22Rv1 (cell line): Measurements from ENCODE around the gene MROH2A.

ENCODE experiments used
- ZFX ChIP-seq: fragments of 450-650 bp; IDR thresholded peaks from 2 replicates; pipeline ENCODE4 v1.6.1; 2017; ENCODE audit warnings: antibody characterized with exemption, borderline replicate concordance
- TF ChIP-seq, protein P1 (sequence below): fragments of 450-650 bp; IDR thresholded peaks from 2 replicates; pipeline ENCODE4 v1.5.1; 2017; ENCODE audit warnings: mild to moderate bottlenecking

DNA sequence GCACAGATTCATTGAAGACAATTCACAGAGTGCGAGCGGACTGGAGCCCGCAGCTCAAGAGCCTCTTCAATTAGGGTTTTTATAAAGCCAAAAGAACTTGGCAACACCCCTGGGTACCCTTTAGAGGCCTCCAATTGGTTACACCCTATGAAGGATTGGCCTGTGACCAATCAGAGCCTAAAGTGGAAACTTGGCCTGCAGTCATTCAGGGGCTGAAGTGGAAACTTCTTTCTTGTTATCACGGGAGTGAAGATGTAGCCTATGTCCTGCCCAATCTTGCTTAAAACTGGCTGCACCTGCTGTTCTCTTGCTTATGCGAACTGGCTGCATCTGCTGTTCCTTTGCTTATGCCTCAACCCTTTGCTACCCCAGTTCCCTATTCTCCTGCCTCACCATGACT lies 78.1 kb downstream of the MROH2A start:
- TF ChIP-seq, protein P1, sequence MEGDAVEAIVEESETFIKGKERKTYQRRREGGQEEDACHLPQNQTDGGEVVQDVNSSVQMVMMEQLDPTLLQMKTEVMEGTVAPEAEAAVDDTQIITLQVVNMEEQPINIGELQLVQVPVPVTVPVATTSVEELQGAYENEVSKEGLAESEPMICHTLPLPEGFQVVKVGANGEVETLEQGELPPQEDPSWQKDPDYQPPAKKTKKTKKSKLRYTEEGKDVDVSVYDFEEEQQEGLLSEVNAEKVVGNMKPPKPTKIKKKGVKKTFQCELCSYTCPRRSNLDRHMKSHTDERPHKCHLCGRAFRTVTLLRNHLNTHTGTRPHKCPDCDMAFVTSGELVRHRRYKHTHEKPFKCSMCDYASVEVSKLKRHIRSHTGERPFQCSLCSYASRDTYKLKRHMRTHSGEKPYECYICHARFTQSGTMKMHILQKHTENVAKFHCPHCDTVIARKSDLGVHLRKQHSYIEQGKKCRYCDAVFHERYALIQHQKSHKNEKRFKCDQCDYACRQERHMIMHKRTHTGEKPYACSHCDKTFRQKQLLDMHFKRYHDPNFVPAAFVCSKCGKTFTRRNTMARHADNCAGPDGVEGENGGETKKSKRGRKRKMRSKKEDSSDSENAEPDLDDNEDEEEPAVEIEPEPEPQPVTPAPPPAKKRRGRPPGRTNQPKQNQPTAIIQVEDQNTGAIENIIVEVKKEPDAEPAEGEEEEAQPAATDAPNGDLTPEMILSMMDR = no peak
- TF ChIP-seq ZFX = no peak
